ENCODE results near the gene NFKB2.

The NFKB2 gene

DNA sequence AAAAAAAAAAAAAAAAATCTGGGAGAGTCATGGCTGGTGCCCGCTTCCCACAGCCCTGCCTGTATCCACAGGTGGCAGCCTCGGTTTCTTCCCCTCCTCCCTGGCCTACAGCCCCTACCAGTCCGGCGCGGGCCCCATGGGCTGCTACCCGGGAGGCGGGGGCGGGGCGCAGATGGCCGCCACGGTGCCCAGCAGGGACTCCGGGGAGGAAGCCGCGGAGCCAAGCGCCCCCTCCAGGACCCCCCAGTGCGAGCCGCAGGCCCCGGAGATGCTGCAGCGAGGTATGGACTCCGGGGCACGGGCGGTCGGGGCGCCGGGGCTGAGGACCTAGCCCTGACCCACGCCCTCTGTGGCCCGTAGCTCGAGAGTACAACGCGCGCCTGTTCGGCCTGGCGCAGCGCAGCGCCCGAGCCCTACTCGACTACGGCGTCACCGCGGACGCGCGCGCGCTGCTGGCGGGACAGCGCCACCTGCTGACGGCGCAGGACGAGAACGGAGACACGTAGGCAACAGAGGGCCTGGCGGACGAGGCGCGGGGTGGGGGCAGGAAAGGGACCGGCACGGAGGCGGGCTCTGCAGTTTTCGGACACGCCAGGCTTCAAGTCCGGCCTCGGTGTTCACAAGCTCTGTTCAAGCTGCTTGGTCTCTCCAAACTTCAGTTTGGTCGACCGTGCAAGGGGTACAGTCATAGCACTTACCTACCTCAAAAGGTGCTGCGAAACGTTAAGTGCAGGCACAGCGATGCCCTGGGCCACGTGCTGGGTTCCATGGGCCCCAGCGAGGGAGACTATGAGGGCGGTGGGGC, 3.9 kb downstream of the NFKB2 start:
- DNase-seq (ENCODE audit: insufficient read length, low spot score) (peak; percentile 96), FAIRE-seq (no peak)
- TF ChIP-seq, protein P1, sequence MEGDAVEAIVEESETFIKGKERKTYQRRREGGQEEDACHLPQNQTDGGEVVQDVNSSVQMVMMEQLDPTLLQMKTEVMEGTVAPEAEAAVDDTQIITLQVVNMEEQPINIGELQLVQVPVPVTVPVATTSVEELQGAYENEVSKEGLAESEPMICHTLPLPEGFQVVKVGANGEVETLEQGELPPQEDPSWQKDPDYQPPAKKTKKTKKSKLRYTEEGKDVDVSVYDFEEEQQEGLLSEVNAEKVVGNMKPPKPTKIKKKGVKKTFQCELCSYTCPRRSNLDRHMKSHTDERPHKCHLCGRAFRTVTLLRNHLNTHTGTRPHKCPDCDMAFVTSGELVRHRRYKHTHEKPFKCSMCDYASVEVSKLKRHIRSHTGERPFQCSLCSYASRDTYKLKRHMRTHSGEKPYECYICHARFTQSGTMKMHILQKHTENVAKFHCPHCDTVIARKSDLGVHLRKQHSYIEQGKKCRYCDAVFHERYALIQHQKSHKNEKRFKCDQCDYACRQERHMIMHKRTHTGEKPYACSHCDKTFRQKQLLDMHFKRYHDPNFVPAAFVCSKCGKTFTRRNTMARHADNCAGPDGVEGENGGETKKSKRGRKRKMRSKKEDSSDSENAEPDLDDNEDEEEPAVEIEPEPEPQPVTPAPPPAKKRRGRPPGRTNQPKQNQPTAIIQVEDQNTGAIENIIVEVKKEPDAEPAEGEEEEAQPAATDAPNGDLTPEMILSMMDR (IDR thresholded peaks at IDR 0.05; ENCODE audit: insufficient read depth, missing control alignments): peak; percentile 95

DNA sequence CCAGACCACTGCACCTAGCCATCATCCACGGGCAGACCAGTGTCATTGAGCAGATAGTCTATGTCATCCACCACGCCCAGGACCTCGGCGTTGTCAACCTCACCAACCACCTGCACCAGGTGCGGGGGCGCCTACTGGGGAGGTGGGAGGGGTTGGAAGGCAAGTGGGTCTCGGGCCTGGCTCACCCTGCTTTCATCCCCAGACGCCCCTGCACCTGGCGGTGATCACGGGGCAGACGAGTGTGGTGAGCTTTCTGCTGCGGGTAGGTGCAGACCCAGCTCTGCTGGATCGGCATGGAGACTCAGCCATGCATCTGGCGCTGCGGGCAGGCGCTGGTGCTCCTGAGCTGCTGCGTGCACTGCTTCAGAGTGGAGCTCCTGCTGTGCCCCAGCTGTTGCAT, 4.6 kb downstream of the NFKB2 start:
- DNase-seq (ENCODE audit: insufficient read length, low spot score) (no peak), FAIRE-seq (no peak)
- TF ChIP-seq, protein P1 (IDR thresholded peaks at IDR 0.05; ENCODE audit: insufficient read depth, missing control alignments): no peak

DNA sequence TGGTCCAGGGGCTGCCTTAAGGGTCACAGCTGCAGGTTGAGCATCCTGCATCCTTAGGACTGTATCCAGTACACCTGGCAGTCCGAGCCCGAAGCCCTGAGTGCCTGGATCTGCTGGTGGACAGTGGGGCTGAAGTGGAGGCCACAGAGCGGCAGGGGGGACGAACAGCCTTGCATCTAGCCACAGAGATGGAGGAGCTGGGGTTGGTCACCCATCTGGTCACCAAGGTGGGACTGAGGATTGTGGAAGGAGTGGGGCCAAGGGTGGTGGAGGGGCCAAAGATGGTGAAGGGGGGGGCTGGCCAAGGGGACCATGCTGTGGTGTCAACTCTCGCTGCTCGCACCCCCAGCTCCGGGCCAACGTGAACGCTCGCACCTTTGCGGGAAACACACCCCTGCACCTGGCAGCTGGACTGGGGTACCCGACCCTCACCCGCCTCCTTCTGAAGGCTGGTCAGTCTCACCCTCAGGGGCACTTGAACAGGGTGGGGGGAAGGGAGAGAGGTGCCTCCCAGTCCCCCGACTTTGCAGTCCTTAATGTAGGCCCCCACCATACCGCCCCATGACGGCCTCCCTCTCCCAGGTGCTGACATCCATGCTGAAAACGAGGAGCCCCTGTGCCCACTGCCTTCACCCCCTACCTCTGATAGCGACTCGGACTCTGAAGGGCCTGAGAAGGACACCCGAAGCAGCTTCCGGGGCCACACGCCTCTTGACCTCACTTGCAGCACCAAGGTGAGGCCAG, 5.3 kb downstream of the NFKB2 start:
- TF ChIP-seq, protein P1 (IDR thresholded peaks at IDR 0.05; ENCODE audit: insufficient read depth, missing control alignments): no peak

DNA sequence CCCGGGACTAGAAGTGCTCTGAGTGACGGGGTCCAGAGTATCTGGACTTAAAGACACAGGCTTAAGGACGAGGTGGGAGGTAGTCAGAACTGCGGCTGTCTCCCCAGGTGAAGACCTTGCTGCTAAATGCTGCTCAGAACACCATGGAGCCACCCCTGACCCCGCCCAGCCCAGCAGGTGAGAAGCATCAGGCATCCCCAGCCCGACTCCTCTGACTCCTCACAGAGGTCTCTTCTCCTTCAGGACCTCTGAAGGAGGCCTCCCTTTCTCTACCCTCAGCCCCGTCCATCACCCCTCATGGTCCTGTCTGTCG, 5.8 kb downstream of the NFKB2 start:
- FAIRE-seq (no peak), DNase-seq (ENCODE audit: insufficient read length, low spot score) (no peak)
- TF ChIP-seq, protein P1 (IDR thresholded peaks at IDR 0.05; ENCODE audit: insufficient read depth, missing control alignments): no peak

More for the DNA sequence above, 5.3 kb downstream of the NFKB2 start:
- FAIRE-seq: no peak
- DNase-seq (ENCODE audit: insufficient read length, low spot score): no peak

DNA sequence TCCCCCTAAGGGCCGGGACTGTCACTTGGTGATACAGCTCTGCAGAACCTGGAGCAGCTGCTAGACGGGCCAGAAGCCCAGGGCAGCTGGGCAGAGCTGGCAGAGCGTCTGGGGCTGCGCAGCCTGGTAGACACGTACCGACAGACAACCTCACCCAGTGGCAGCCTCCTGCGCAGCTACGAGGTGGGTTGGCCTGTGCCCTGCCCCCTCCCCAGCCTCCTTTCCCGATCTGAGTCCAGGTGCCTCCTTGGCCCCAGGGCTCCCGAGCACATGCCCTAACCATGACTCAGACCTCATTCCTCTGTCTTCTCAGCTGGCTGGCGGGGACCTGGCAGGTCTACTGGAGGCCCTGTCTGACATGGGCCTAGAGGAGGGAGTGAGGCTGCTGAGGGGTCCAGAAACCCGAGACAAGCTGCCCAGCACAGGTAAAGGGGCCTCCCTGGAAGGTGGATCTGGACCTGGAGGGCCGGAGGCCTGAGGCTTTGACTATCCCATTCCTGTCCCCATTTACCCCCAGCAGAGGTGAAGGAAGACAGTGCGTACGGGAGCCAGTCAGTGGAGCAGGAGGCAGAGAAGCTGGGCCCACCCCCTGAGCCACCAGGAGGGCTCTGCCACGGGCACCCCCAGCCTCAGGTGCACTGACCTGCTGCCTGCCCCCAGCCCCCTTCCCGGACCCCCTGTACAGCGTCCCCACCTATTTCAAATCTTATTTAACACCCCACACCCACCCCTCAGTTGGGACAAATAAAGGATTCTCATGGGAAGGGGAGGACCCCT, 6.4 kb downstream of the NFKB2 start:
- FAIRE-seq (no peak), DNase-seq (ENCODE audit: insufficient read length, low spot score) (no peak)
- TF ChIP-seq, protein P1 (IDR thresholded peaks at IDR 0.05; ENCODE audit: insufficient read depth, missing control alignments): no peak

DNA sequence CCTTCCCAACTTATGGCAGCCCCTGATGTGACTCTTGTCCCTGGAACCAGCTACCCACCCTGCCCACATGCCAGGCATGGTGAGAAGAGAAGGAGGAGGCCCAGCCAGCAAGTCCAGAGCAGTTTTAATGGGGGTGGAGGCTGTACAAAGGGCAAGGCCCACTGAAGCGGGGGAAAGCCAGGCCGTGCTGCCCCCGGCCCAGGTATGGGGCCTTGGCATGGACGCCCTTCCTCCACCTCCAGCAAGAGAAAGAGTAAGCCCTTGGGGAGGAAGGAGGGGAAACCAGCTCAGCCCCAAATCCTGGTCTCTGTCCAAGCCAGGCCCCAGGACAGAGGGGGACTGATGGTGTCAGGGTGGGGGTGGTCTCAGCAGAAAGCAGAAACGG, 7.0 kb downstream of the NFKB2 start:
- DNase-seq (ENCODE audit: insufficient read length, low spot score) (no peak), FAIRE-seq (no peak)
- TF ChIP-seq, protein P1 (IDR thresholded peaks at IDR 0.05; ENCODE audit: insufficient read depth, missing control alignments): no peak

All from D721Med (cell line).